Measurements from ENCODE around the gene UNC5A.

The UNC5A gene

DNA sequence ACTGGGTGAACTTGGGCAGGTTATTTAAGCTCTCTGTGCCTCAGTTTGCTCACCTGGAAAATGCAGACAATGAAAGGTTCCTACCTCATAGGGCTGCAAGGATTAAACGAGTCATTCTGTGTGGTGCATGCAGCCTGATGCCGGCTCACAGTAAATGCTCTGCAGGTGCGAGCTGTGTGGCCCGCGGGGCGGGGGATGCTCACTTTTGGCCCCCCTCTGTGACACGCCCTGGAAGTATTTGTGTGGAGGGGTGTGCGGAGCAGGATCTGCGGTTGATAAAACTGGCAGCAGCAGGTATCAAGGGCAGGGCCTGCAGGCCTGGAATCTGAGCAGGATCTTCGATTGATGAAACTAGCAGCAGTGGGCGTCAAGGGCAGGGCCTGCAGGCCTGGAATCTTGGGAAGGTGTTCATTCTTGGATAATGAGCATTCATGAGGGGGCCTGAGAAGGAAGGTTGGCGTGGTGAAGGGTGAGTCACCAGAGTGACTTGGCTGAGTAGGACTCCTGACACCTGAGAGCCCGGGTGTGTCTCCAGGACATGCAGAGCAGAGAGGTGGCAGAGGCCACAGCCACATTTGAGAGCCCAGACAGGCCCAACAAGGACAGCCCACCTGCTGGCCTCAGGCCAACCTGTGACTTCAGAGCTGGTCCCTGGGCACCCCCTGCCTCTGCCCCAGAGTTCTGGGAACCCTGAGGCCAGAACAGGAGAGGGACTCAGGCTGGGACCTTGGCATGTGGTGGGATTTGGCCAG, 11.9 kb downstream of the UNC5A start:
- DNase-seq: no peak

DNA sequence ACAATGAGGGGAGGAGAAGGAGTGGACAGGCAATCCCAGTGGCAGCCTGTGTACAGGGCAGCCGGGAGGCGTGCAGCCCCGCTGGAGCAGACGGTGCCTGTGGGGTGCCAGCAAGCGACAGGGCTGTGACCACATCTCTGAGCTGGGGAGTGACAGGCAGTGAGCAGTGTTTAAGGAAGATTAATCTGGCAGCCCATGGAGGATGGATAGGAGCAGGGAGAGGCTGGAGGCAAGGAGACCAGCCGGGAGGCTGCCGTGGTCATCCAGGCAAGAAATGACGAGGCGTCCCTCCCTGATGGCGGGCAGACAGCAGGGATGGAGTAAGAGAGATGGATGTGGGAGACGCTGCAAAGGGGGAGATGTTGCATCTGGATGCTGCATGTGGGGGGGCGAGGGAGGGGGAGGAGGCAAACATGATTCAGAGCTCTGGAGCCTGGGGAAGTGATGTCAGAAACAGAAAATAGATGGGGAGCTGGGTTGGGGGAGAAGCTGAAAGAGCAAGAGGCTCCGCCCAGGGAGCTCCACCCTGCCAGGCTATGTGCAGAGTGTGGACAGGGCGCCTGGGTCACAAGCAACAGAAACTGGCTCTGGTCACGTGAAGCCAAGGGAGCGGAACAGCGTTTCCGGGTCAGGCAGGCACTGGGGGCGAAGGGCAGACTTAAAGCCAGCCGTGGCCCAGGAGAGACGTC, 12.6 kb downstream of the UNC5A start:
- no peak for DNase-seq

DNA sequence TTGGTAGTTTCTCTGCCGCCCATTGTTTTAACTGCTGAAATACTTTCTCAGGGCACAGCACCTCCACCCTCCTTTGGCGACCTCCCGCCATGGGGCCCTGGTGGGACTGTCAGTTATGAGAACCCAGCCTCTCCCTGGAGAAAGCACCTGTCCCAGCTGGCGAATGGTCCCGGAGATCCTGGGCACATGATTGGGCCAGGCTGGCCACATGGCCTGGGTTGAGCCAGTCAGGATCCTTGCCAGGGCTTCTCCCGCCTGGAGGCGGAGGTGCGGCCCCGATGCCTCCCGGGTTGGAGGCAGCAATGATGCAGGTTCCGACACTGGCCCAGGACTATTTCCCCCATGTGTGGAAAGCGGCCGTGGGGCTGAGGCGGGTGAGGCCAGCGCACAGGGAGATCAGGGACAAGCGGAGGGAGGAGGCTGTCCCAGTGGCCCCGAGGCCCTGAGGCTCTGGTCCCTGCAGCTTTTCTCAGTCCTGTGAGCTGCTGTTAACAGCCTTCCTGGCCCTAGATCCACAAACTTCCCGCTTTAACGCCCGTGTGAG, 13.6 kb downstream of the UNC5A start:
- DNase-seq: no peak

DNA sequence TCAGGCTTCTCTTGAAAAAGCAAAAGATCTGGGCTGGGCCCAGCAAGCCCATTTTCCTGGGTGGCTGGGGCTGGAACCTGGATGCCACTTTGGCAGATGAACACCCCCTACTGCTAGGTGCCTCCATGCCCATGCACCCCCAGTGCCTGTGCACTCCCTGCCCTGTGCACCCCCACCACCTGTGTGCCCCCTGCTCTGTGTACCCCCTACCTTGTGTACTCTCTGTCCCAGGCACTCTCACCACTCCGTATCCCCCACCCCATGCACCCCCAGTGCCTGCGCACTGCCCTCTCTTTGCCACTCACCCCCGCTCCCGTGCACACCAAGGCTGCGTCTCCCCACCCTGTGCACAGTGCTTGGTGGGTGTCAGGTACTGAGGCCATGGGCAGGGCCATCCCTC, 14.2 kb downstream of the UNC5A start:
- no peak for DNase-seq

DNA sequence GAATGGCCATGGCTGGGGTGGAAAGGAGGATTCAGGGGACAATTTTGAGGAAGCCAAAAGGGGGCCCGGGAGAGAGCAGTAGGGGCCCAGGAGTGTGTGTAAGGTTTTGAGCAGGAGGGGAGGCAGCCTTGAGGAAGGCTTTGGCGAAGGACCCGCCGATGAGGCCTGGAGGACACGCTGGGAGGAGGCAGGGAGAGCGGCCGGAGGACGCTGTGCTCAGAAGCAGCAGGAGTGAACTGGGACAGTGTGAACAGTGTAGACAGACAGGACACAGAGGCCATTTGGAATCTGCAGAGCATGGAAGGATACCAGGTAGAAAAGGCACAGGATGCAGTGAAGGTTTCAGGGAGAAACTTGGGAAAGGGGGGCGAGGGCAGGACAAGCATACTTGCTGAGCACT, 14.9 kb downstream of the UNC5A start:
- DNase-seq: no peak

DNA sequence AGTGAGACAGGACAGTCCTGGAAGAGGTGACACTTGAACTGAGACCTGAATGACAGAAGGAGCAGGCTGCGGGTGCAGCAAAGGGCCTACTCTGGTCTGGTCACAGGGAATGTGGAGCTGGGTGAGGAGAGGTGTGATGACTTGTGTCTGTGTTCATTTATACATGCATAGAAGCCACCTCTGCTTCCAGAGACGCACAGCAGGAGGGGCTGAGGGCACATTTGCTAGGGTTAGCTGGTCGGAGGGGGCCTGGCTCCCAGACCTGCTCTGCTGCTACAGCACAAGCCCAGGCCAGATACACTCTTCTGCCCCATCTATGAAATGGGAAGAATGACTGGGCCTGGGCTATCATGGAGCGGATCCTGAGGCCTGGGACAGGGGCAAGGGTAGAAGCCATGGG, 15.6 kb downstream of the UNC5A start:
- no peak for DNase-seq

DNA sequence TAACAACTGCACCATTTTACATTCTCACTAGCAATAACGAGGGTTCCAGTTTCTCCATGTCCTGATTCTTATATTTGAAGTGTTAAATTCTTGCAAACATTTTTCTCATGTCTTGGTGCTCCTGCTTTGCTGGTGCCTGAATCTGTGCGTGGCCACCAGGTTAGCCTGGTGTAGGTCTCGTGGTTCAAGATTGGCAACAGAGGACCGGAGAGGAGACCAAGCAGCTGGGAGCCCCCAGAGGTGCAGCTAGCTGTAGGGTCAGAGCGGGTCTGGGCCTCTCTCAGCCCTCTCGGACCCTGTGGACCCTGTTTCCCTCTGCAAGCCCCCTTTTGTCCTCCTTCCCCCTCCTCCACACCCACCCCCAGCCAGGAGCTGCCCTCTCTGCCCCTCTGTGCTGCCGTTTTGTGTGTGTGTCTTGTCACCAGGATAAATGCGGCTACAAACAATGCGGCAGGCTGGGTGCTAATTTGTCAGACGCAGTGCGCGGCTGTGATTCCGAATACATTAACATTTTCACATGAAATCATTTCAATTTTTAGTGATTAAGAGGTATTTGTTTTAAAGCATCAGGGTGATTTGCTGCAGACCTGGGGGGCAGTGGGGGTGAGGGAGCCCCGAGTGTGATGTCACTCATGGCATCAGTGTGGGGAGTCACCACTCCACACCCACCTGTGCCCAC, 17.5 kb downstream of the UNC5A start:
- no peak for DNase-seq

DNA sequence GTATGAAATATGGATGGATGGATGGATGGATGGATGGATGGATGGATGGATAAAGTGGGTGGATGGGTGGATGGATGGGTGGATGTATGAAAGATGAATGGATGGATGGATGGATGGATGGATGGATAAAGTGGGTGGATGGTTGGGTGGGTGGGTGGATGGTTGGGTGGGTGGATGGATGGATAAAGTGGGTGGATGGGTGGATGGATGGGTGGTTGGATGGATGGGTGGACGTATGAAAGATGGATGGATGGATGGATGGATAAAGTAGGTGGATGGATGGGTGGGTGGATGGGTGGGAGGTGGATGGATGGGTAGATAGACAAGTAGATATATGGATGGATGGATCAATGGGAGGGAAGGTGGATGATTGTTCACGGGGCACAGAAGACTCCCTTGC, 19.0 kb downstream of the UNC5A start:
- DNase-seq: no peak

DNA sequence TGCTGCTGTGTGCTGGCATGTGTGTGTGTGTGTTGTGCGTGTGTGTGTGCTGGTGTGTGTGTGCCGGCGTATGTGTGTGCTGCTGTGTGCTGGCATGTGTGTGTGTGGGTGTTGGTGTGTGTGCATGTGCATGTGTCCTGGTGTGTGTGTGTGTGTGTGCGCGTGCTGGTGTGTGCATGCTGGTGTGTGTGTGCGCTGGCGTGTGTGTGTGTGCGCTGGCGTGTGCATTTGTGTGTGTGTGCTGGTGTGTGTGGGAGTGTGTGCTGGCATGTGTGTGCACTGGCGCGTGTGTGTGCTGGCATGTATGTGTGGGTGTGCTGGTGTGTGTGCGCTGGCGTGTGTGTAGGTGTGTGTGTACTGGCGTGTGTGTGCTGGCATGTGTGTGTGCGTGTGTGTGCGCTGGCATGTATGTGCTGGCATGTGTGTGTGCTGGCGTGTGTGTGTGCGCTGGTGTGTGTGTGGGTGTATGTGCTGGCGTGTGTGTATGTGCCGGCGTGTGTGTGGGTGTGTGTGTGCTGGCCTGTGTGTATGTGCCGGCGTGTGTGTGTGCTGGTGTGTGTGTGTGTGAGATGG, 20.1 kb downstream of the UNC5A start:
- no peak for DNase-seq

DNA sequence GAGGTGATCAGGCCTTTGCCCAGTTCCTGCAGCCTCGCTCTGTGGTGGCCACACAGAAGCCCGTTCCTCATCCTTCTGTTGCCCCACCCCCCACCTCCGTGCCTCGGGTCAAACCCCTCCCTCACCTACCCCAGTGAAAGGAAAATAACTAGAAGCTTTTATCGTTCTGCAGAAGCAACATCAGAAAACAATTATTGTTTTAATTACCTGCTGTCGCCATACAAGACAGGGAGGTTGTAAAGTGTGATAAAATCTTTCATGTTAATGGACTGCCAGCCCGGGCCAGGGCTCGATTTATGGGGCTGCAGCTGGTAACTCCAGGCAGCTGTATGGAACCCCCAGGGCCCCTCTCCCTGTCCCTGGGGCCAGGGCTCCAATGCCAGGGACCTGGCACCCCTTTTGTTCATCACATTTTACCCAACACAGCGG, 20.6 kb downstream of the UNC5A start:
- DNase-seq: no peak

DNA sequence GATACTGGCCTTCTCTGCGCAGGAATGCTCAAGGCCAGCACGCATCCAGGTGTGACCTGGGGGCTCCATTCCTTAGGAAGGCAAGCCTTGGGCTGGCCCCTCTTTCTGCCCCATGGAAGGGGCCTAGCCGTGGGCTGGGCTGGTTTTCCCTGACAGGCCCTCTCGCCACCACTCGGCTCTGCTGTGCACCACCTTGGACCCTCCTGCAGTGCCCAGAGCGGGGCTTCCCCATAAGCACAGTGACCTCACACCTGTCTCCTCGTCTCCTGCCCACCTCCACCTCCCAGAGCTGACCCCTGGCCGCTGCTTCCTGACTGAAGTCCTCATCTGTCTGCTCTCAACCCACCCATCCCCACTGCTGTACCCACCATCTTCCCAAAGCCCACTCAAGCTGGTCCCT, 21.1 kb downstream of the UNC5A start:
- no peak for DNase-seq

DNA sequence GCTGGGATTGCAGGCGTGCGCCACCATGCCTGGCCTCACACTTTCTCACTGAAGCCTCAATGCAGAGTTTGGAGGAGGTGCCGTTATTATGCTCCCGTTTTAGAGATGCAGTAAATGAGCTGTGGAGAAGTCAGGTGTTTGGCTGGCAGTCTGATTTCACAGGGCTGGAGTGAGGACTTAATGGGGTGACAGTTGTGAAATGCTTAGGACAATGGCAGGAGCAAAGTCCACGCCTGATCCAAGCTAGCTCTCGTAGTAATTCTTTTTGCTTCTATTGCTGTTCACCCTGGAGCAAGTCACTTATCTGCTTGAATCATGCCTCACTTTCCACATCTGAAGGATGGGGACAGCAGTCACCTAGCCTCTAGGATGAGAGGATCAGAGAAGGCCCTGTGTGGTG, 21.8 kb downstream of the UNC5A start:
- DNase-seq: no peak

DNA sequence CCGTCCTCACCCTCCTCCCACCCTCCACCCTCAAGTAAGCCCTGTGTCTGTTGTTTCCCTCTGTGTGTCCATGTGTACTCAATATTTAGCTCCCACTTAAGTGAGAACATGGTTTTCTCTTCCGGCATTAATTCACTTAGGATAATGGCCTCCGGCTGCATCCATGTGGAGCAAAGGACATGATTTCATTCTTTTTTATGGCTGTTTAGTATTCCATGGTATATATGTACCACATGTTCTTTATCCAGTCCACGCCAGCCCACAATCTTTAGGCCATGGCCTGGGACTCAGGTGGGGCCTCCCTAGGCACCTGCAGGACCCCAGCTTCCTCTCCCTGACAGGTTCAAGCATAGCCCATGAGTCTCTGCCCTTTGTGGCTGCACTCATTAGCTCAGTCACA, 22.9 kb downstream of the UNC5A start:
- DNase-seq: no peak

DNA sequence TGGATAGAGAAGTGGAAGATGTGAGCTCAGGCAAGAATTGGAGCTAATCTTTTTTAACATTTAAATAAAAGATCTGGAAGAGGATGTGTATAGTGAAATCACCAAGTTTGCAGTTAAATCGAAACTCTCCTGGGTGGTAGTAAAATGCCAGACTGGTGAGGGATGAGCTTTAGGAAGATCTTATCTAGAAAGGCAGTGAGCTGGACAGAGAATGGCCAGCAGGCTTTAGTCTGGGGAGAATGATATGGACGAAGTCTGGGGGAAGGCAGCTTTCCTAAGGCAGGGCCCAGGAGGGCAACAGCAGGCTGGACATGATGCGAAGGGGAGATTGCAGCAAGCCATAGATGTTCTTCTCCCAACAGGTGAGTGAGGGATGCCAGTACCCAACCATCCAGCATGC, 25.6 kb downstream of the UNC5A start:
- no peak for DNase-seq

DNA sequence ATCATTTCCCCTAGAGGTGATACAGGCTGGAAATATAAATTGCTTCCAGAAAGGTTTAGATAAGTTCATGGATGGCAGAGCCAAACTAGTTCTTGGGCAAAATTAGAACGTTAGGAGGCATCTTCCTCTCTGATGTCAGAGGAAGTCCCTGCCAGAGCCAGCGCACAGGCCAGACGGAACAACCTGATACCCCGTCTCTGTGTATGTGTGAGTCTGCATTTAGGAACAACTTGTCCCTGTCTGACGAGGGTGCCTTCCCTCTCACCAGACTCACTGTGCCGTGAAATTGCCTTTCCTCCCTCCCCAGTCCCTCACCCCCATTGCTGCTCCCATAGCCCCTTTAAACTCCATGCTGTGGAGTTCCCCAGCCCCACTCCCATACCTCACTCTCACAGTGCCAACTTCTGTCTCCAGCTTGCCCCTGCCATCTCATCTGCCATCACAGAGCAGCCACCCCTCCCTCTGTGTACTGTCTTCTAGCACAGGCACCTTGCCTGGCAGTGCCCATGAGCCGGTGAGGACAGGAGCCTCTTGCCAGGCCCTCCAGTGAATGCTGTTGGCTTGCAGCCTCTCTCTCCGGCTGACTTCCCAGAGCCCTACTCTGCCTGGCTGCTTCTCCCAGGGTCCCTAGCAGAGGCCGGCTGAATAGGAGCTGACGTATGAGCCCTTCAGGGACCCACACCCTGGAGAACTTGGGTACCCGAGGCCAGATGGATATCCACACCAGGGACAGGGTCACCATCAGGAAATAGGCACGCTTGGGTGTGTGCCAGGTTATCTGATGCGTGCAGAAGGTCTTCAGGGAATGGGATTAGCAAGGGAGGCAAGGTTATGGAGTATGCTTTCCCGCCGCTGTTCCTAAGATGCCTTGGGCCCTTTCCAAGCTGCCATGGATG, 26.7 kb downstream of the UNC5A start:
- DNase-seq: no peak

DNA sequence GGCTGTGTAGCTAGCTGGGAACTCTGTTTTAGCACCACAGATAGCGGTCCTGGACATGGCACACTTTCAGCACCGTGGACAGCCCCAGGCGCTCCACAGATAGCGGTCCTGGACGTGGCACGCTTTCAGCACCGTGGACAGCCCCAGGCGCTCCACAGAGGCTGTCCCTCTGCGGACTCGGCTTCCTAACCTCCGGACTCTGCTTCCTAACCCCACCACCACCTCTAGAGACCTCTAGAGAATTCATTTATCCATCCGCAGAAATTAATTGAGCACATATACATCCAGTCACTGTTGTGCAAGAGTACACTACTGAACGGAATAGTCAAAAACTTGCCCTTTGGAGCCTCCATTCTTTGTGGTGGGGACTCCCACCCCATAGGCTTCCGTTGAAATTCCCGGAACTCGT, 27.4 kb downstream of the UNC5A start:
- peak; percentile 72 for DNase-seq

DNA sequence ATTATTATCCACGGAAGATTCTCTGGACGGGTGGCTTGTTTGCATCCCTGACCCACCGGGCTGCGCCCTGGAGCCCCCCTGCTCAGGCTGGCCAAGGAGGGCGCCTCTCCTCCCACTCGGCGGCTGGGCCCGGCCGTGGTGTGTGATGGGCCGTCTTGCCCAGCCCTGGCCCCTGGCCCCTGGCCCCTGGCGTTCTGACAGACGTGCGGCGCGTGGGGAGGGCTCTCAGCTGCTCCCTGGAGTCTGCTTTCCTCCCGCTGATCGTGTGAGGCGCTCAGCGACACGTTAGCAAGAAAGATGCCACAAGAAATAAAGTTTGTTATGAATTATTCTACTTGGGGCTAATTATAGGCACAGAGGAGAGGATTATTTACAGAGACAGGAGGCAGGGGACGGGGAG, 33.3 kb downstream of the UNC5A start:
- DNase-seq: no peak

DNA sequence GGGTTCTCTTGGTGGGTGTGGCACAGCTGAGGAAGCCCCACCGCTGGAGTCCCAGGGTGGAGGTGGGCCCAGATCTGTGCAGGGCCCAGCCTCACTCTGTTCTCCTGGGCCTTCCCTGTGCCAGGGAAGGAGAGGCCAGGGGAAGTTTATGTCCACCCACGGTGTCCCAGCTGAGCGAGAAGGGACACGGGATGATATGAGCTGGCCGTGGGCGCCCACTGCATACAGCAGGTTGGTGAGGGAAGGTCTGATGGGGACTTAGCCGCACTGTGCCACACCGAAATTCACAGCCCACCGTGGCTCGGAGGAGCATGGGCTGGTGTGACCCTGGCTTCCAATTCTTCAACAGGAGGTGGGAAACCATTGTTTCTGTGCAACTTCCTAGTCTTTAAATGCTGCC, 33.9 kb downstream of the UNC5A start:
- DNase-seq: no peak

DNA sequence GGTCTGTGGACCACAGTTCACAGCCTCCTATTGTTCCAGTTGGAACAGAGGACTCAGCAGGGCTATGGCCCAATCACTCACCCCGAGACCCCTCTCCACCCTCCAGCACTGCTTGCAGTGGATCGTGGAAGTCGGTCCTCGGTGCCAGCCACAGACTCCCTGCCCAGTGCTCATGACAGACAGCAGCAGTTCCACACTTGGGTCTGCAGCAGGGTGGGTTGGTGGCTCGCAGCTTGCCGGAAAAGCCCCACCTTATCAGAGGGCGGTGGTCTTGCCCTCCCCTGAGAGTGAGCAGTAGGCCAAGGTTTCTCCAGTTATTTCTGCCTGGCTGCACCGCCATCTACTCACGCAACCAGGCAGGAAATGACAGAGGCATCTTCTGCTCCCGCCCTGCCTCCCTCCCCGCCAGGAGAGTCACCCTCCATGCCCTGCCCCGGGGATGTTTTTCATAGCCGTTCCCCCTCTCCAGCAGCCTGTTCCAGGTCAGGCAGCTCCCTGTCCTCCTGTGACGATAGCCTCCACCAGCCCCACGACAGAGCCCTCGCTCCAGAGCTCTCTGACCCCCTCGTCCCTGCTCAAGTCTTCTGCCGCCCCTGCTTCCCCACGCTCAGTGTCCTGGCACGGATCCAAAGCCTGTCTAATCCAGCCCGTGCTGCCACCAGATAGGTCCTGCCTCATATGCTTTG, 34.5 kb downstream of the UNC5A start:
- no peak for DNase-seq

DNA sequence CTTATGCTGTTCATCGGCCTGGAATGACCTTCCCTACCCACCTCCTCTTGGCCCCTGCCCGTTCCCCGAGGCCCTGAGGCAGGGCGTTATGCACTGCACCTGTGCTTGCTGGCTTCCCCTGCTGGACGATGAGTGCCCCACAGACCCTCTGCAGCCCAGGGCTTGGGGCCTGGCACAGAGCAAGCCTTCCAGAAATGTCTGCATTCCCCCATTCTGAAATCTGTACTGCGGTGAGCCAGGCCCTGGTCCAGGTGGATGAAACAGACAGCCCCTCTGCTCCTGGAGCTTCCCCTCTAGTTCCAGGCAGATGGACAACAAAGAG, 35.0 kb downstream of the UNC5A start:
- DNase-seq: no peak

DNA sequence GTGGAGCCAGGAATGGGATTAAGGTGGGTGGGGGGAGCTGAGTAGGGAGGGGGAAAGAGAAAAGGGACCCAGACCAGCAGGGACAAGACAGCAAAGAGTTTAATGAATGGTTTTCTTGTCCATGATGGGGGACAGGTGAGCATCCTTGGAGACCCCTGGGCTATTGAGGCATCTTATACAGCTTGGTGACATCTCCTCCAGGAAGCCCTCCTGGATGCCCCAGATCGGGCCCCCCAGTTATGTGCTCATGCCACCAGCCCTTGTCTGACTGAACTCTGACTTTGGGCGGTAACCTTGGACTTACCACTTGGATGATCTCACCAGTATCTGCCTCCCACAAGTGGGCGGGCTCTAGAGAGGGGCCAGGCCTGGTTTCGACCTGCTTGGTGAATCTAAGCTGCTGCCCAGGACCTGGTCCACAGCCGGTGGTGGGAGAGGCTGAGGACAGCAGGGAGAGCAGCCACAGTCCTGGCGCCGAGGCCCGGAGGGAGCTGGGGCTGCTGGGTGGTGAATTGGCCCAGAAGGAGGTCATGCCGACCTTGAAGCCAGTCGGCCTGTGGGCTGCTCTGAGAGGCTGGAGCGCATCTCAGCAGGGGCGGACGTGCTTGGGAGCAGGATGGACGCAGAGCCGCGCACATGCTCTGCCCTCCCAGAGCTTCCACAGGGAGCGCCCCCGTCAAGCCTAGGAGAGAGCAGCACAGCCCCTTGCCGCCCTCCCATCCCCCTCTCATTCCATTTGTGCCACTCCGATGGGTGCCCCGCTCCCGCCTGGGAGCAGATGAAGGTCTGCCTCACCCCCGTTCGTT, 36.2 kb downstream of the UNC5A start:
- DNase-seq: no peak
